DND-41 (cell line): ENCODE results near the gene TIGD1.

ENCODE experiments used
- ATAC-seq: fragments of 200-7000 bp; cut with Tn5 transposase; 3 replicates; pipeline ENCODE4 v1.9.1; 2021; ENCODE audit warnings: low read depth; ENCODE audit not compliant: insufficient read depth
- DNase-seq: peaks from one replicate; pipeline ENCODE4 v3.0.0-alpha.2; 2020
- H2AFZ ChIP-seq: 2 replicates; pipeline ENCODE4 v1.6.0; 2012; ENCODE audit warnings: low read depth, low read length
- H3K27ac ChIP-seq: 2 replicates; pipeline ENCODE4 v1.5.1; 2012; ENCODE audit warnings: low read length, inconsistent platforms
- H3K27me3 ChIP-seq: fragments of 200-600 bp; sonication (generic); 2 replicates; pipeline ENCODE4 v1.6.0; 2012; ENCODE audit warnings: low read length, mild to moderate bottlenecking, inconsistent platforms; ENCODE audit not compliant: insufficient read depth, poor library complexity
- H3K36me3 ChIP-seq: 2 replicates; pipeline ENCODE4 v1.5.1; 2012; ENCODE audit warnings: low read length, inconsistent platforms; ENCODE audit not compliant: insufficient read depth
- H3K4me1 ChIP-seq: 2 replicates; pipeline ENCODE4 v1.5.1; 2012; ENCODE audit warnings: mild to moderate bottlenecking, low read length; ENCODE audit not compliant: insufficient read depth
- H3K4me2 ChIP-seq: 2 replicates; pipeline ENCODE4 v1.6.0; 2012; ENCODE audit warnings: mild to moderate bottlenecking, moderate library complexity, low read length, inconsistent platforms; ENCODE audit not compliant: insufficient read depth
- H3K4me3 ChIP-seq, 2 experiments: fragments of 200-600 bp in 1 of 2; shearing (Covaris generic) in 1 of 2; 2 replicates each; pipeline ENCODE4 v1.5.1; 2012 to 2016; ENCODE audit warnings: inconsistent platforms in 2 of 2, low read length in 2 of 2, mild to moderate bottlenecking in 2 of 2, low read depth in 1 of 2, moderate library complexity in 1 of 2
- H3K79me2 ChIP-seq: 2 replicates; pipeline ENCODE4 v1.6.0; 2012; ENCODE audit warnings: low read length, inconsistent platforms; ENCODE audit not compliant: insufficient read depth
- H3K9ac ChIP-seq: 2 replicates; pipeline ENCODE4 v1.6.0; 2012; ENCODE audit warnings: low read depth, mild to moderate bottlenecking, inconsistent platforms, low read length, moderate library complexity
- H3K9me3 ChIP-seq: 2 replicates; pipeline ENCODE4 v1.5.1; 2012; ENCODE audit warnings: low read length, moderate library complexity, mild to moderate bottlenecking, inconsistent platforms; ENCODE audit not compliant: insufficient read depth, severe bottlenecking
- H4K20me1 ChIP-seq: 2 replicates; pipeline ENCODE4 v1.6.0; 2012; ENCODE audit warnings: low read length; ENCODE audit not compliant: insufficient read depth
- CTCF ChIP-seq: IDR thresholded peaks from 2 replicates; pipeline ENCODE4 v1.5.1; 2012; ENCODE audit warnings: borderline replicate concordance, low read length, moderate library complexity, mild to moderate bottlenecking; ENCODE audit not compliant: poor library complexity, severe bottlenecking; ENCODE audit errors: extremely low read depth
- EZH2 ChIP-seq: IDR thresholded peaks from 3 replicates; pipeline ENCODE4 v1.6.1; 2012; ENCODE audit warnings: borderline replicate concordance, low read depth, mild to moderate bottlenecking, moderate library complexity, low read length, inconsistent platforms; ENCODE audit not compliant: severe bottlenecking

The TIGD1 gene

GRCh38 chr2:232519581-232520438, 30.5 kb downstream of the TIGD1 start, which contains the start of gene PRSS56:
Gene PRSS56, plus strand, starts transcription at chr2:232520388. Its CDS starts 211 bp downstream, at chr2:232520599.
- no peak within 1 kb of the TSS for H2AFZ ChIP-seq
- no peak within 1 kb of the TSS for H3K27ac ChIP-seq
- H4K20me1 ChIP-seq: no peaks in the 10 kb centered on the region
- H3K4me1 ChIP-seq: peaks cover 2% of the 10 kb centered on the region; the same call in 1 of the 2 replicates
- no peaks in the 10 kb centered on the region for H3K27me3 ChIP-seq
- TF ChIP-seq CTCF (no peak), EZH2 (no peak)
- no peaks in the 10 kb centered on the region for H3K36me3 ChIP-seq
- no peaks in the 10 kb centered on the region for H3K79me2 ChIP-seq
- no peaks in the 10 kb centered on the region for H3K9me3 ChIP-seq
- no peak within 1 kb of the TSS for H3K4me2 ChIP-seq
- H3K9ac ChIP-seq: no peak within 1 kb of the TSS
- no peak for ATAC-seq
- no peak within 1 kb of the TSS for H3K4me3 ChIP-seq
- no peak for DNase-seq

- peaks cover 2% of the 10 kb centered on the region; the same call in 1 of the 2 replicates for H3K4me1 ChIP-seq
- no peaks in the 10 kb centered on the region for H3K27me3 ChIP-seq
- H3K4me3 ChIP-seq: no peak overlapping the region
- no peaks in the 10 kb centered on the region for H3K9me3 ChIP-seq
- H3K4me2 ChIP-seq: no peak overlapping the region
- H3K79me2 ChIP-seq: no peaks in the 10 kb centered on the region
- H3K9ac ChIP-seq: no peak overlapping the region
- ATAC-seq (no peak), DNase-seq (no peak)
- TF ChIP-seq CTCF: no peak
- no peak for TF ChIP-seq EZH2
- H3K36me3 ChIP-seq: no peaks in the 10 kb centered on the region
- H3K27ac ChIP-seq: no peak overlapping the region
- H4K20me1 ChIP-seq: no peaks in the 10 kb centered on the region
- H2AFZ ChIP-seq: no peak overlapping the region
These were observed 31.5 kb downstream of the TIGD1 start for GRCh38 chr2:232518844-232519243.

- Histone ChIP-seq H3K9ac (no peak overlapping the region), H4K20me1 (no peaks in the 10 kb centered on the region), H2AFZ (no peak overlapping the region), H3K79me2 (no peaks in the 10 kb centered on the region), H3K4me2 (no peak overlapping the region), H3K27me3 (no peaks in the 10 kb centered on the region), H3K4me3 (no peak overlapping the region), H3K4me1 (no peaks in the 10 kb centered on the region), H3K36me3 (no peaks in the 10 kb centered on the region), H3K27ac (no peak overlapping the region), H3K9me3 (no peaks in the 10 kb centered on the region)
- DNase-seq: no peak
- no peak for ATAC-seq
- TF ChIP-seq EZH2 (no peak), CTCF (no peak)
These were observed 33.8 kb downstream of the TIGD1 start for GRCh38 chr2:232516551-232516950.
